Mammary epithelial cell (primary cell): ENCODE measurements around the gene CNTNAP2.

ENCODE experiments used
- EZH2 ChIP-seq: IDR thresholded peaks from 2 replicates; pipeline ENCODE4 v1.6.1; 2012; ENCODE audit warnings: low read length, inconsistent platforms, borderline replicate concordance
- TF ChIP-seq, protein P1 (sequence below), 2 donors: IDR thresholded peaks in 1 of 2; conservative IDR thresholded peaks in 1 of 2; 2 replicates each; pipeline ENCODE4 v1.5.1; 2011 to 2012; ENCODE audit warnings: inconsistent platforms in 2 of 2, low read length in 2 of 2, mild to moderate bottlenecking in 2 of 2, control low read depth in 1 of 2, low read depth in 1 of 2; ENCODE audit not compliant: insufficient read depth in 1 of 2; ENCODE audit errors: extremely low read depth in 1 of 2

GRCh38 chr7:146405737-146406136, 289.1 kb downstream of the CNTNAP2 start:
- TF ChIP-seq, protein P1, sequence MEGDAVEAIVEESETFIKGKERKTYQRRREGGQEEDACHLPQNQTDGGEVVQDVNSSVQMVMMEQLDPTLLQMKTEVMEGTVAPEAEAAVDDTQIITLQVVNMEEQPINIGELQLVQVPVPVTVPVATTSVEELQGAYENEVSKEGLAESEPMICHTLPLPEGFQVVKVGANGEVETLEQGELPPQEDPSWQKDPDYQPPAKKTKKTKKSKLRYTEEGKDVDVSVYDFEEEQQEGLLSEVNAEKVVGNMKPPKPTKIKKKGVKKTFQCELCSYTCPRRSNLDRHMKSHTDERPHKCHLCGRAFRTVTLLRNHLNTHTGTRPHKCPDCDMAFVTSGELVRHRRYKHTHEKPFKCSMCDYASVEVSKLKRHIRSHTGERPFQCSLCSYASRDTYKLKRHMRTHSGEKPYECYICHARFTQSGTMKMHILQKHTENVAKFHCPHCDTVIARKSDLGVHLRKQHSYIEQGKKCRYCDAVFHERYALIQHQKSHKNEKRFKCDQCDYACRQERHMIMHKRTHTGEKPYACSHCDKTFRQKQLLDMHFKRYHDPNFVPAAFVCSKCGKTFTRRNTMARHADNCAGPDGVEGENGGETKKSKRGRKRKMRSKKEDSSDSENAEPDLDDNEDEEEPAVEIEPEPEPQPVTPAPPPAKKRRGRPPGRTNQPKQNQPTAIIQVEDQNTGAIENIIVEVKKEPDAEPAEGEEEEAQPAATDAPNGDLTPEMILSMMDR (conservative IDR thresholded peaks at IDR 0.05 in 1 of 2, IDR thresholded peaks at IDR 0.05 in 1 of 2; ENCODE audit: extremely low read depth in 1 of 2, insufficient read depth in 1 of 2, low read depth in 1 of 2, low read length in 2 of 2) = no peak
- no peak for TF ChIP-seq EZH2
